ENCODE measurements around the gene PLCD4.

PLCD4 gene

DNA sequence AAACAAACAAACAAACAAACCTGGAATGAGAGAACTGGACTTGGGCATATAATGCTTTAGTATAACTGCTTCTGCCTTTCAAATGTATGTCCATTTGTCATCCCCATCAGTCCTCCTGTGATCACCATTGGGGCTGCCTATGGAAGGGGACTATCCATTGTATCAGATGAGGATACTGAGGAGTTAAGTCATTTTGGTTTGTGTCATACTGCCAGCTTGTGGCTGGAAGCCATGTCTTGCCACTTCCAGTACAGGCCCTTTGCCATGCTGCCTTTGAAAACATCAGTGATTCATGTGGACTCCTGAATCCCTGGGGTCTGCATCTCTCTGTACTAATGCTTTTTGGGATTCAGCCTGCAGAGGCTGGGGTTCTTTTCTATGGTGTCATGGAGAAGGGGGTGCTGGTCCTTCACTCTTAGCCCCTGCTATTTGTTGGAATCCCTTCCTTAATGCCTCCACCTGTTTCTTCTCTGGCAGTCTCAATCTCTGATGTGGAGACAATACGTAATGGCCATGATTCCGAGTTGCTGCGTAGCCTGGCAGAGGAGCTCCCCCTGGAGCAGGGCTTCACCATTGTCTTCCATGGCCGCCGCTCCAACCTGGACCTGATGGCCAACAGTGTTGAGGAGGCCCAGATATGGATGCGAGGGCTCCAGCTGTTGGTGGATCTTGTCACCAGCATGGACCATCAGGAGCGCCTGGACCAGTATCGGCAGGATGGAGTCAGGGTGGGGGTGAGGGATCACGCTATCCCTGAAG is 10.6 kb downstream of the PLCD4 start:
- H3K4me1 ChIP-seq (ENCODE audit: control extremely low read depth in 1 of 4, control insufficient read depth in 4 of 4, insufficient read depth in 4 of 4, low read length in 3 of 4): peaks cover 0 to 9% (median 3%) of the 10 kb centered on the region in 4 experiments
- H3K9me3 ChIP-seq (ENCODE audit: control extremely low read depth in 1 of 5, control insufficient read depth in 4 of 5, insufficient read depth in 2 of 5, low read depth in 1 of 5, low read length in 4 of 5): no peaks in the 10 kb centered on the region
- no peaks in the 10 kb centered on the region for H3K27me3 ChIP-seq (replicated peaks in 2 of 5; ENCODE audit: control insufficient read depth in 4 of 5, insufficient read depth in 5 of 5, low read length in 4 of 5)
- 98% methylated on average over 9 of the region's 9 CpGs for WGBS (ENCODE audit: insufficient coverage)
- no peak for DNase-seq
- H3K4me3 ChIP-seq (ENCODE audit: control insufficient read depth in 1 of 7, extremely low read depth in 1 of 7, insufficient read depth in 4 of 7, low read depth in 2 of 7, low read length in 6 of 7): no peak overlapping the region
- POLR2A ChIA-PET: interaction anchor here (1.3 kb wide), 1 partner anchor 17 kb away, joined by 3 read pairs; no protein-coding TSS in a partner anchor
- CTCF ChIA-PET: no interaction called here
- H3K36me3 ChIP-seq (ENCODE audit: control insufficient read depth in 4 of 4, insufficient read depth in 4 of 4, low read length in 3 of 4): no peaks in the 10 kb centered on the region
- no peak overlapping the region for H3K27ac ChIP-seq (ENCODE audit: insufficient read depth in 1 of 2, low read depth in 1 of 2, low read length in 2 of 2, poor library complexity in 1 of 2, severe bottlenecking in 2 of 2)

DNA sequence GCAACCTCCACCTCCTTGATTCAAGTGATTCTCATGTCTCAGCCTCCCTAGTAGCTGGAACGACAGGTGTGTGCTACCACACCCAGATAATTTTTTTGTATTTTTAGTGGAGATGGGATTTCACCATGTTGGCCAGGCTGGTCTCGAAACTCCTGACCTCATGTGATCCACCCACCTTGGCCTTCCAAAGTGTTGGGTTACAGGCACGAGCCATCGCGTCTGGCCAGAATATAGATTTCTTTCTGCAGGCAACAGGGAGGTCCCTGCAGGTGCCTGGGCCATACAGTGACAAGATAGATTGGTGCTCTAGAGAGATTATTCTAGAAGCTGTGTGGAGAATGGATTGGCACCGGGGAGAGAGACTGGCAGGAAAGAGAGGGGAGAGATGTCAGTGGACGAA is 13.3 kb downstream of the PLCD4 start:
- H3K9me3 ChIP-seq (ENCODE audit: control extremely low read depth in 1 of 5, control insufficient read depth in 4 of 5, insufficient read depth in 2 of 5, low read depth in 1 of 5, low read length in 4 of 5): no peaks in the 10 kb centered on the region
- CTCF ChIA-PET: interaction anchor here (0.9 kb wide), 1 partner anchor 22 kb away, joined by 3 read pairs; no protein-coding TSS in a partner anchor
- POLR2A ChIA-PET: no interaction called here
- peaks cover 0 to 9% (median 4%) of the 10 kb centered on the region in 4 experiments for H3K4me1 ChIP-seq (ENCODE audit: control extremely low read depth in 1 of 4, control insufficient read depth in 4 of 4, insufficient read depth in 4 of 4, low read length in 3 of 4)
- no peak overlapping the region for H3K27ac ChIP-seq (ENCODE audit: insufficient read depth in 1 of 2, low read depth in 1 of 2, low read length in 2 of 2, poor library complexity in 1 of 2, severe bottlenecking in 2 of 2)
- no peak overlapping the region for H3K4me3 ChIP-seq (ENCODE audit: control insufficient read depth in 1 of 7, extremely low read depth in 1 of 7, insufficient read depth in 4 of 7, low read depth in 2 of 7, low read length in 6 of 7)
- 100% methylated on average over 1 of the region's 7 CpGs for whole genome bisulfite sequencing (ENCODE audit: insufficient coverage)
- no peaks in the 10 kb centered on the region for H3K36me3 ChIP-seq (ENCODE audit: control insufficient read depth in 4 of 4, insufficient read depth in 4 of 4, low read length in 3 of 4)
- no peaks in the 10 kb centered on the region for H3K27me3 ChIP-seq (replicated peaks in 2 of 5; ENCODE audit: control insufficient read depth in 4 of 5, insufficient read depth in 5 of 5, low read length in 4 of 5)
- DNase-seq: no peak

DNA sequence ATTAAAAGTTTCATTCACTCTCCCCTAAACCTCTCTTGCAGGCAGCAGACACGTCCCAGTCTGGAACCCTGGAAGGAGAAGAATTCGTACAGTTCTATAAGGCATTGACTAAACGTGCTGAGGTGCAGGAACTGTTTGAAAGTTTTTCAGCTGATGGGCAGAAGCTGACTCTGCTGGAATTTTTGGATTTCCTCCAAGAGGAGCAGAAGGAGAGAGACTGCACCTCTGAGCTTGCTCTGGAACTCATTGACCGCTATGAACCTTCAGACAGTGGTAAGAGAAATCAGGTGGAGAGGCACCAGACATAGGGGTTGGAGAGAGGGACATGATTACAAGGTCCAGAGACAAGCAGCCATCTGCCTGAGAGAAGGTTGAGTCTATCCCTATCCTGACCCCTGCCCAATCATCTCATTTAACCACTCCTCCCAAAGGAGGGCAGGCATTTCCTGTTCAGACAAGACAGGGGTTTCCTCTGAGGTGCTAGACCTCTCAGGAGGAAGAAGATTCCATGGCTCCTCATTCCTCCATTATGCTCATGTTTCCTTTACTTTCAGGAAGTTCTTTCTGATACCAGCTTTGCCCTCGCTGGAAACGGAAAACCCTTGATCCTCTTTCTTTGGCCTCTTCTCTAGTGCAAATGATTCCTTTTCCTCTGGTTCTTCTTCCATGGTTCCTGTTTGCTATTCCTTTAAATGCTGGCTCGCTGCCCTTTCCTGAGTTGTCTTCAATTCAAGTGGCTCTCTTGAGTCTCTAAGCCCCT is 15.1 kb downstream of the PLCD4 start:
- 93% methylated on average over 6 of the region's 7 CpGs for WGBS (ENCODE audit: insufficient coverage)
- no peaks in the 10 kb centered on the region for H3K36me3 ChIP-seq (ENCODE audit: control insufficient read depth in 4 of 4, insufficient read depth in 4 of 4, low read length in 3 of 4)
- POLR2A ChIA-PET: interaction anchor here (1.2 kb wide), 1 partner anchor 15 kb away, joined by 3 read pairs; the partner anchor contains the start of gene PLCD4

DNA sequence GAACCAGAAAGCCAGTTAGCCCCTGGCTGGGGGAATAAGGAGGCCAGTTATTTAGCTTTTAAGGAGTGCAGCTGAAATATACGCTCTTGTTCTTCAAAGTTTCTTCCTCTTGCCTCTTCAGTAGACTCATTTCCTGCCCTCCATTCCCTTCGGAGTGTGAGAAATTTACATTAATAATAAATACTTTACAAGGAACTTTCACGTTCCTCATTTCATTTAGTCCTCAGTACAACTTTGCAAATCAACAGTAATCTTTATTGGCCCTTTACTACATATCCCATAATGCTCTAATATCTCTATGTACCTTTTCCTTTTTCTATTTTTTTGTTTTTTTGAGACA is 15.6 kb downstream of the PLCD4 start:
- WGBS (ENCODE audit: insufficient coverage): 20% methylated on average over 1 of the region's 3 CpGs
- no peak overlapping the region for H3K27ac ChIP-seq (ENCODE audit: insufficient read depth in 1 of 2, low read depth in 1 of 2, low read length in 2 of 2, poor library complexity in 1 of 2, severe bottlenecking in 2 of 2)
- H3K4me3 ChIP-seq (ENCODE audit: control insufficient read depth in 1 of 7, extremely low read depth in 1 of 7, insufficient read depth in 4 of 7, low read depth in 2 of 7, low read length in 6 of 7): peak overlapping the region in 1 of 7 experiments; percentile 11

More for the DNA sequence above, 15.1 kb downstream of the PLCD4 start:
- no peak overlapping the region for H3K27ac ChIP-seq (ENCODE audit: insufficient read depth in 1 of 2, low read depth in 1 of 2, low read length in 2 of 2, poor library complexity in 1 of 2, severe bottlenecking in 2 of 2)
- H3K9me3 ChIP-seq (ENCODE audit: control extremely low read depth in 1 of 5, control insufficient read depth in 4 of 5, insufficient read depth in 2 of 5, low read depth in 1 of 5, low read length in 4 of 5): no peaks in the 10 kb centered on the region
- no peaks in the 10 kb centered on the region for H3K27me3 ChIP-seq (replicated peaks in 2 of 5; ENCODE audit: control insufficient read depth in 4 of 5, insufficient read depth in 5 of 5, low read length in 4 of 5)
- CTCF ChIA-PET: no interaction called here
- no peak for DNase-seq
- peak overlapping the region in 1 of 7 experiments; percentile 11 for H3K4me3 ChIP-seq (ENCODE audit: control insufficient read depth in 1 of 7, extremely low read depth in 1 of 7, insufficient read depth in 4 of 7, low read depth in 2 of 7, low read length in 6 of 7)
- peaks cover 0 to 9% (median 4%) of the 10 kb centered on the region in 4 experiments for H3K4me1 ChIP-seq (ENCODE audit: control extremely low read depth in 1 of 4, control insufficient read depth in 4 of 4, insufficient read depth in 4 of 4, low read length in 3 of 4)

DNA sequence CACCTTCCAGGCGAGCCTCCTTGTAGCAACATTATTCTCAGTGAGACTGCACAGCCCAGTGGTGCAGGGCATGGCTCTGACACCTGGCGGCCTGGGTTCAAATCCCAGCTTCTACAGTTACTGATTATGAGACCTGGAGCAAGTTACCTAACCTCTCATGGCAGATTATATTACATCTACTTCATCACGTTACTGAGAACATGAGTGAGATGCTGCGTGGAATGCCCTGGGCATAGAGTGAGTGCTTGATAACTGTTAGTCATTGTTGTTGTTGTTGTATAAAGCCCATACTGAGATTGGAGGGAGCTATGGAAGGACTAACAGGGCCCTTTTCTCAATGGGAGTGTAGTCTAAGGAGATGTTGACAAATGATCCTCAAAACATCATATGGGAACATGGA is 18.7 kb downstream of the PLCD4 start:
- peaks cover 0 to 9% (median 4%) of the 10 kb centered on the region in 4 experiments for H3K4me1 ChIP-seq (ENCODE audit: control extremely low read depth in 1 of 4, control insufficient read depth in 4 of 4, insufficient read depth in 4 of 4, low read length in 3 of 4)
- no peaks in the 10 kb centered on the region for H3K27me3 ChIP-seq (replicated peaks in 2 of 5; ENCODE audit: control insufficient read depth in 4 of 5, insufficient read depth in 5 of 5, low read length in 4 of 5)
- no peaks in the 10 kb centered on the region for H3K36me3 ChIP-seq (ENCODE audit: control insufficient read depth in 4 of 4, insufficient read depth in 4 of 4, low read length in 3 of 4)
- H3K4me3 ChIP-seq (ENCODE audit: control insufficient read depth in 1 of 7, extremely low read depth in 1 of 7, insufficient read depth in 4 of 7, low read depth in 2 of 7, low read length in 6 of 7): no peak overlapping the region
- POLR2A ChIA-PET: interaction anchor here (0.6 kb wide), 1 partner anchor 87 kb away, joined by 3 read pairs; no protein-coding TSS in a partner anchor
- no peaks in the 10 kb centered on the region for H3K9me3 ChIP-seq (ENCODE audit: control extremely low read depth in 1 of 5, control insufficient read depth in 4 of 5, insufficient read depth in 2 of 5, low read depth in 1 of 5, low read length in 4 of 5)
- no peak overlapping the region for H3K27ac ChIP-seq (ENCODE audit: insufficient read depth in 1 of 2, low read depth in 1 of 2, low read length in 2 of 2, poor library complexity in 1 of 2, severe bottlenecking in 2 of 2)
- 96% methylated on average over 3 of the region's 4 CpGs for WGBS (ENCODE audit: insufficient coverage)
- no peak for DNase-seq
- CTCF ChIA-PET: interaction anchor here (1.0 to 1.3 kb wide), 2 partner anchors 28 to 40 kb away, joined by 3 read pairs; no protein-coding TSS in a partner anchor

More for the DNA sequence above, 15.6 kb downstream of the PLCD4 start:
- H3K27me3 ChIP-seq (replicated peaks in 2 of 5; ENCODE audit: control insufficient read depth in 4 of 5, insufficient read depth in 5 of 5, low read length in 4 of 5): no peaks in the 10 kb centered on the region
- peak in 2 of 3 donors; percentile 9 to 12 for DNase-seq
- CTCF ChIA-PET: interaction anchor here (1.3 kb wide), 1 partner anchor 34 kb away, joined by 3 read pairs; no protein-coding TSS in a partner anchor
- no peaks in the 10 kb centered on the region for H3K9me3 ChIP-seq (ENCODE audit: control extremely low read depth in 1 of 5, control insufficient read depth in 4 of 5, insufficient read depth in 2 of 5, low read depth in 1 of 5, low read length in 4 of 5)
- POLR2A ChIA-PET: interaction anchor here (1.2 kb wide), 1 partner anchor 15 kb away, joined by 3 read pairs; the partner anchor contains the start of gene PLCD4
- H3K4me1 ChIP-seq (ENCODE audit: control extremely low read depth in 1 of 4, control insufficient read depth in 4 of 4, insufficient read depth in 4 of 4, low read length in 3 of 4): peaks cover 0 to 9% (median 4%) of the 10 kb centered on the region in 4 experiments
- H3K36me3 ChIP-seq (ENCODE audit: control insufficient read depth in 4 of 4, insufficient read depth in 4 of 4, low read length in 3 of 4): no peaks in the 10 kb centered on the region

DNA sequence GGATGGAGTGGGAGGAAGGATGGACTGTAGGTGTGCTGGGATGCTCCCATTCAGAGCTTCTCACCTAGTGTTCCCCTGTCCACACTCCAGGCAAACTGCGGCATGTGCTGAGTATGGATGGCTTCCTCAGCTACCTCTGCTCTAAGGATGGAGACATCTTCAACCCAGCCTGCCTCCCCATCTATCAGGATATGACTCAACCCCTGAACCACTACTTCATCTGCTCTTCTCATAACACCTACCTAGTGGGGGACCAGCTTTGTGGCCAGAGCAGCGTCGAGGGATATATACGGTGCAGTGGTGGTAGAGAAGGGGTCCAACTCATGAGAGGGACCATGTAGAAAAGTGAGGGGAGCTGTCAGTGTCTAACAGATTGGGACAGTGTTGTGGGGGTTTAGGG is 20.2 kb downstream of the PLCD4 start:
- 100% methylated on average over 3 of the region's 4 CpGs for WGBS (ENCODE audit: insufficient coverage)
- Histone ChIP-seq H3K27ac (ENCODE audit: insufficient read depth in 1 of 2, low read depth in 1 of 2, low read length in 2 of 2, poor library complexity in 1 of 2, severe bottlenecking in 2 of 2) (no peak overlapping the region), H3K36me3 (ENCODE audit: control insufficient read depth in 4 of 4, insufficient read depth in 4 of 4, low read length in 3 of 4) (no peaks in the 10 kb centered on the region), H3K4me3 (ENCODE audit: control insufficient read depth in 1 of 7, extremely low read depth in 1 of 7, insufficient read depth in 4 of 7, low read depth in 2 of 7, low read length in 6 of 7) (no peak overlapping the region), H3K9me3 (ENCODE audit: control extremely low read depth in 1 of 5, control insufficient read depth in 4 of 5, insufficient read depth in 2 of 5, low read depth in 1 of 5, low read length in 4 of 5) (no peaks in the 10 kb centered on the region), H3K27me3 (replicated peaks in 2 of 5; ENCODE audit: control insufficient read depth in 4 of 5, insufficient read depth in 5 of 5, low read length in 4 of 5) (no peaks in the 10 kb centered on the region), H3K4me1 (ENCODE audit: control extremely low read depth in 1 of 4, control insufficient read depth in 4 of 4, insufficient read depth in 4 of 4, low read length in 3 of 4) (peaks cover 0 to 4% (median 2%) of the 10 kb centered on the region in 4 experiments)
- CTCF ChIA-PET: interaction anchor here (0.6 to 1.7 kb wide), 4 partner anchors 12 to 178 kb away, joined by 3 to 5 read pairs (median 4); no protein-coding TSS in a partner anchor
- DNase-seq: no peak
- POLR2A ChIA-PET: no interaction called here
